ENCODE measurements around the gene TMEFF2.

Gene TMEFF2

DNA sequence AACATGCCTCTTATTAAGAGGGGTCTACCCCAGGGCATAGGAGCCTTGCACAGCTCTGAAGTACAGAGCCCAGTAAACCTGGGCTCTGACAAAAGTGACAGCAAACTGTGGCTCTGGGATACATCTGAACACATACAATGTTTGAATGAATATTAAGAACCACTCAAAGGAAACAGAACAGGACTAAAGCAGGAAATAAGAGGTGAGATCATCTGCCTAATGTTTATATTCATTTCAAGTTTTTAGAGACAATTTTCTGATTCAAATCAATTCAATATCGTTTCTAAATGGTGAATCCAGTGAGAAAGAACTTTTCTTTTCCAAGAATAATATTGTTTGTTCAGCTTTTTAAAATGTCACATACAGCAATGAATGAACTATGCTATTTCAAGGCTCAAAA, 211.1 kb downstream of the TMEFF2 start:
- no peak for DNase-seq (ENCODE audit: low read depth, low spot score)
- no peak overlapping the region for H3K27ac ChIP-seq

DNA sequence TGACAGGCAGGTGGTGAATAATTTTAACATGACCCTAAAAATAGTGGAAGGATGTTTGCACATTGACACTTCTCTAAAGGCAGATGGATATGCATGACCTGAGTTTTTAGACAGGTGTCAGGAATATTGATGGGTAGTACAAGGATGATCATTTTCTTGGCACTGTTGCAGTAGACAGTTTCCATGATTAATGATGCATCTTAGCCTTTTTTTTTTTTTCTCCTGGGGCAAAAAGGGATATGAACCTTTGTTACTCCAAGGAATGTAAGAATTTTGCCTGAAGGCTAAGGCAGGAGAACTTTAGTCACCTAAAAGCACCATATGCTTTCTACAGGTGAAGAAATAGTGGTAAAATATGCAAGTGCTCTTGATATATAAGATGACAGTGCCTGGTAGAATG, 211.5 kb downstream of the TMEFF2 start:
- no peak for DNase-seq (ENCODE audit: low read depth, low spot score)
- H3K27ac ChIP-seq: no peak overlapping the region

DNA sequence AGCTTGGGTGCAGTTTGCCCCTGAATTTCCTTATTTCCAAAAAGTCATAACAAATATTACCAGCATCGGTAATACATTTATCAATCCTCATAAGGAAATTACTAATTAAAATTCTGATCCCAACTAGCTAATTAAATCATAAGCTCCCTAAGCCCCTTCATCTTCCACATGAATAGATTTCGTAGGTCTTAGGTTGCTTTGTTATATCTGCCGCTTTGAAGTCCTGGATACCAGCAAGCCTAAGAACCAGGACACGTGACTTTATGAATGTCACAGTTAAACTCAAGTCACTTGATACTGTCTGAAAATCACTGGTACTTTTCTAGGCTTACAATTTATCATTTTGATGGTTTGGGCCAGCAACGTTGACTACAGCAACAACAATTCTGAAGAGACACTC, 213.0 kb downstream of the TMEFF2 start:
- no peak overlapping the region for H3K27ac ChIP-seq
- no peak for DNase-seq (ENCODE audit: low read depth, low spot score)

DNA sequence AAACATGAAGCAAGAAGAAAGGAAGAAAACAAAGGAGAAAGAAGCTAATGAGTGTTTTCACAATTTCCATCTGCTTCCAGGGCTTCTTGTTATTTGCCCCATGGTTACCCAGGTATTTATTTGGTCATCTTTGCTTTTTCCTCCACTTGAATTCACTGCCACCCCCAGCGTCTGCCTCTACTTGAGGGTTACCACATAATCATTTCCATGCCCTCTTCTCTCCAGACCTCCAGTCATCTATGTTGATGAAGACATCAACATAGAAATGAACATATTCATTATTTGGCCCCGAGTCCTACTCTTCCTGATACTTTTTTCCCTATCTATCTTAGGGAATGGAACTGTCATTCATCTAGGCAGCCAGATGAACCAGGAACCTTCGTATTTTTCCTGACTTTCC, 214.2 kb downstream of the TMEFF2 start:
- no peak overlapping the region for H3K27ac ChIP-seq
- no peak for DNase-seq (ENCODE audit: low read depth, low spot score)

DNA sequence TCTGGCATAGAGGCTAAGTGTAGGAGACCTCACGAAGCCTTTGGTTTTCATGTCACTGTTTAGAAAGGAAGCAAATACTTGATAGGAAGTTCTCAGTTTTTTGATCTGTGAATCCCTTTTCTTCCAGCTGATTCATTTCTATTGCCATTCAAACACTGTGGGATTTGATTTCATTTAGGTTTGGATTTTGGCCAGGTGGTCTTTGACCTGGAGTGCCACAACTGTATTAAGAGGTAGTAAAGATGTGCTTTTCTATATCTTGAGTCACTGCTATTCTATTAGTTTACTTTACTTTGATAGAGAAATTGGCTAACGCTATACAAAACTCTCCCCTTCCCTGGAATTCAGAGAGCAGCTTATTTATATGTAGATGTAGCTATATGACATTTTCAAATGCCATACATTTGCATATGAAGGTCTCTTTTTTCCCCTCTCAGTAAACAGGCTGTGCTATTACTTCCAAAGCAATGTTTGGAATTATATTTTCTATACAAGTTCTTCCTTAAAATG, 215.5 kb downstream of the TMEFF2 start:
- H3K27ac ChIP-seq: no peak overlapping the region
- no peak for DNase-seq (ENCODE audit: low read depth, low spot score)

DNA sequence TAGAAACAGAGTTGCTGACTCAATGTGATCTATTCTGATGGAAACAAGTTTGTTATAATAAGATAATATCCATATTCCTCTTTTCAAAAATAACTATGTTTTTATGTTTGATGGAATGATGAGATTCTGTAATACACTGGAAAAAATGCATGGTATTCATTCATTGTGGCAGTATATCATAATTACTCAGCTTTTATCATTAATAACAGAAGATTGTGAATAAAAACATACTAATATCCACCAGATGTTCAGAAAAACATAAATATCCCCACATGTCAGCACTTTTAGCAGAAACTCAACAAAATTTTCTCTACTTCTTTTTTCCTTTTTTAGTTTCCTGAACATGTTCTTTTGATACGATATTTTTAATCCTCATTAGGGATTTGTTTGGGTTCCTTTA, 217.0 kb downstream of the TMEFF2 start:
- no peak overlapping the region for H3K27ac ChIP-seq
- DNase-seq (ENCODE audit: low read depth, low spot score): no peak

DNA sequence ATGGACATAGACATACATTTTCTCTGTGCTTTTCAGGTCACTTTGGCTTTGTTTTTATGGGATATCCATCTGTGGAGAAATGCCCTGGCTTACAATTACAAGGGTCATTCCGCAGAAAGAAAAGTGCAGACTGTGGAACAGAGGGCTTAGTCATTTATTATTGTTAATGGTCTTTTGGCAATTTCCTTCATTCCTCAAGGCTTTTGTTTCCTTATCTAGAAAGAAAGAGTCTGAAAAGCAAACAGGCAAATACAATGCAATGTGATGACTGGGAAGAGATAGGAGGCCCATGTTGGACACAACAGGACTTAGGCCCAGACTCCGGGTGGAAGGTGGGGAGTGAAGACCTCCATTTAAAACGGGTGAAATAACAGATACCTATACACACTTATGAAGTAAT, 218.3 kb downstream of the TMEFF2 start:
- no peak overlapping the region for H3K27ac ChIP-seq
- DNase-seq (ENCODE audit: low read depth, low spot score): no peak

DNA sequence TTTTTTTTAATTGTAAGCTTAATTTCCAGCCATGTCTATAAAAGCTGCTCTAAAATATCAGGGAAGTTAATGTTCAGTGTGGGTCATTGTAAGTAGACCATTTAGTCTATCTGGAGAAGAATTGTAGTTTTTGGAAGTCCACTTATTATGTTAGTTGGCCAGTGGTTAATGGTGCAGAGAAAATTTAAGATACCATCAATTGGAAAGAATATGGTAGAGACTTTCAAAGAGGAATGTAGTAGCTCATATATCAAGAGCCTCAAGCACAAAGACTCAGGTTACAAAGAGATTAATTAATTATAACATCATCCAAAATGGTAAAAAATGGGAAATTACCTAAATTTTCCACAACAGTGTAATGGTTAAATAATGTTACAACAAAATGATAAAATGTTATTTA, 220.1 kb downstream of the TMEFF2 start:
- no peak for DNase-seq (ENCODE audit: low read depth, low spot score)
- H3K27ac ChIP-seq: no peak overlapping the region

DNA sequence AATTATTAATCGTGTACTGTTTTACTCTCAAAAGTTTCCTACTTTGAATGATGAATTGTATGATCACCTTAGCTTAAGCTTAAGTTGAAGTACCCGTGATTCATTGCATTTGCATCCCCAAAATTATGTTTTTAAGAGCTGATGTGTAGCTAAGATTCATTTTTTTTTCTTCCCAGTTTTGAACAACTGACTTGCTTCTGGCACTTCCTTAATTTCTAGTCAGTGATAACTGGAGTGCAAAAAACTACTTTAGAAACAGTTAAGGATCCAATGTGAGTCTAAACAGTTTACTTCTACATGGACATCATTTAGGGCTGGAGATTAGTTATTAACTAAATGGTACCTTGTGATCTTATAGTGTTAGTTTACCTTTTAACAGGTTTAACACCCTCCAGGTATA, 223.9 kb downstream of the TMEFF2 start:
- no peak for DNase-seq (ENCODE audit: low read depth, low spot score)
- H3K27ac ChIP-seq: no peak overlapping the region

DNA sequence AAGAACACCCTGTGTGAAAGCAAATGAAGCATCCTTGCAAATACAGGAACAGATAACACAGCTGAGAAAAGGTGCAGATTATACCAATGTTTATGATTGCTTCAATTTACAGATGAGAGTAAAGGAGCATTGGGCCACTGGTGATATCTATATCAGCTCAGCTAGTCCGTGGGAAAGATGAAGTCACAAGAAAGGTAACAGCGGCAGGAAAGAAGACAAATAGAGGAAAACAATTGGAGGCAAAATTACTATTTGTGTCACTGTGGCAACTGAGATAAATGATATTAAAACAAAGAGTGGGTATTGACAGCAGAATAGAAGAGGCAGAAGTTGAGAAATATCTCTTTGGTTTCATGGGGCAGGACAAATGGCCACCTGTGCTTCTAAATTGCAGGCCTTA, 226.6 kb downstream of the TMEFF2 start:
- H3K27ac ChIP-seq: no peak overlapping the region
- DNase-seq (ENCODE audit: low read depth, low spot score): no peak

DNA sequence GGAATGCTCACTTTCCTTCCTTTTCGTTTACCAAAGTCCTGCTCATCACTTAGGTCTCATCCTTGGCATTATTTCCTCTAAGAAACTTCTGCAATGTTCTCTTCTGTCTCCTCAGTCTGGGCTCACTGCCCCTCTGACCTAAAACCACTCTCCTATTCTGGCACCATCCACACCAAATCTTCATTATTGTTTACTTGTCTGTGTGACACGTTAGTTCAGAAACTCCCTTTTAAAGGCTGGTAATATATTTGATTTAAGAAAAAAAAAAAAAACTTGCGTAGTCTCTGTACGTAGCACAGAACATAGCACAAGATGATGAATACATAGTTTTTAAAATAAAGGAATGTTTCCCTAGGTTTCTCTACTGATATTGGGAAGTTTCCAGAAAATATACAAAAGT, 229.0 kb downstream of the TMEFF2 start:
- DNase-seq (ENCODE audit: low read depth, low spot score): no peak
- no peak overlapping the region for H3K27ac ChIP-seq

DNA sequence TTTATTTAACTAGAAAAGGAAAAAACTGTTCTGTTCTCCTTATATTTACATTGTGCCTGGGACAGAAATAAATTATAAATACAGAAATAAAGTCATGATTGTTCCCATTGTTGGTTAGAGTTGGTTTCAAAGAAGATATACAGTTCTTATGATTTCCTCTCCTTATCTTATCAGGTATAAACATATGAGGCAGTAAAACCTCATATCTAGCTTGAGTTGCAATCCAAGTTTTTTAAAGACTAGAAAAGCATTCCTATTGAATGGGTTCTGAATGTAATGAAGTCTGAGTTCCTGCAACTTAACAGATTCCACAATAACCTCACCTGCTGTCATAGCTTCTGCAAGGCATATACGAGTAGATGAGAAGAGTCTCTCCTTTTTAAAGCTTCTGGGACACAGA, 233.2 kb downstream of the TMEFF2 start:
- no peak overlapping the region for H3K27ac ChIP-seq
- no peak for DNase-seq (ENCODE audit: low read depth, low spot score)

DNA sequence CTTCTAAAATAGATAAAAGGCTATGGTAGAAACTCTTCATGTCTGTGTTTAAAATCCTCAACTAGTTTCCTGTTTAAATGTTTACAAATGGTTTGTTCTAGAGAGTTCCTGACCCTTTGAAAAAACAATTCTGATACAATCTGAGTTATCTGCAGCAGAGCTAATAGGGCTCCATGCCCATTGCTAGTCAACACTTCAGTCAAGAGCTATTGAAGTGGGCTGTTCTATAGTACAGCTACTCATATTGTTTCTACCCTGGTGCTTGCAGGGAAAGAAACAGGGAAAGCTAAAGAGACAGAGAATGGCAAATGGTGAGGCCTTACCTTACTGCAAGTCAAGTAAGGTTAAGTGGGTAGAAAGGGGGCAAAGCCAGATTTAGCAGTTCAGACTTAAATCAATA, 235.5 kb downstream of the TMEFF2 start:
- no peak overlapping the region for H3K27ac ChIP-seq
- DNase-seq (ENCODE audit: low read depth, low spot score): no peak

DNA sequence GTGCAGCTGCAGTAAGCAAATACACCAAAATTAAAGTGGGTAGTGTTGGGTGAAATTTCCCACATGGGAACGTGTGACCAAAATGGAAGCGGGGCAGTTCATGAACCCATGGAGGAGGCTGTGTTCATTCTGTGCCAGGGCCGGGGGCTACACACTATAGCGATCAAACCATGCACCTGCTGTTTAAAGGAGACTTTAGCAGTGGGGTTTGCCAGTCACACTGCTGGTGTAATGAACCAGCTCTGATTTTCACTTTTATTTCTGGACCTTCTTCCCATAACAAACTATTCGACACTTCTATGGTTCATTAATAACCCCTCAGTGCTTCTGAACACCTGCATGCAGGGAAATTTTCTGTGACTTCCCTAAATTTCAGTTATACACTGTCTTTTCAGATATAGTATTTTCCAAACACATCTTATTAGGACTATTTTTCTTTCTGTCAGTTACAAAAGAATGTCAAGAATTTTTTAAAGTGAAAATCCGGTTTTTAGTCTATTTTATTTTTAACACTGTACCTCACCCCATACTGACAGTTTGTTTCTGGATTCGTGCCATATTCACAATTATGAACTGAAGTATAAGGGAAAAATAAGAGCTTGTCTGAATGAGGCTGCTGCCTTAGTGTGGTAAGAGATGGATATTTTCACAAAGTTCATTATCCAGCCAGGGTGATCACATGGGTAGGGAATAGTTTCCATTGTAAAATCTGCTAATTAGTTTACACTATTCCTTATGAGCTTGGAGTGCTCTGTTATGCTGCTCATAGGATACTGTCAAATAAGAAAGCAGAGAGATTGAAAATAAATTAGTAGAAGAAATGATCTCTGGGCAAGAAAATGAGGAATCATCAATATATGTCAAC, 236.5 kb downstream of the TMEFF2 start:
- H3K27ac ChIP-seq: no peak overlapping the region
- DNase-seq (ENCODE audit: low read depth, low spot score): no peak

DNA sequence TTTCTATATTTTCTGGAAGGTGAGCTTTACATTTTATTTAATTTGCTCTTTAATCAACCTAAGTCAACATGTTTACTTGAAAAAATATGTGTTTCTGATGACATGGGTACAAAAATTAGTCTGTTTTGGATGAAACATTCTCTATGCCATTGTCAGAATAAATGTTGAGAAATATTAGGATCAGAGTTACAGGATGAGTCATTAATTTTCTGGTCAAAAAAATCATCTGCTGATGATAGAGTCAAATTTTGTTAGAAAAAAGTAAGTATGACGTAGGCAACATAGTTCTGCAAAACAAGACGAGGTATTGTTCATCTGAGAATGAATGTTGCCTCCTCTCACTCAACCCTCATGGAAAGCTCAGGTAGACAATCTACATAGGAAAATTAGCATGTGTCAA, 240.3 kb downstream of the TMEFF2 start:
- H3K27ac ChIP-seq: no peak overlapping the region
- no peak for DNase-seq (ENCODE audit: low read depth, low spot score)

DNA sequence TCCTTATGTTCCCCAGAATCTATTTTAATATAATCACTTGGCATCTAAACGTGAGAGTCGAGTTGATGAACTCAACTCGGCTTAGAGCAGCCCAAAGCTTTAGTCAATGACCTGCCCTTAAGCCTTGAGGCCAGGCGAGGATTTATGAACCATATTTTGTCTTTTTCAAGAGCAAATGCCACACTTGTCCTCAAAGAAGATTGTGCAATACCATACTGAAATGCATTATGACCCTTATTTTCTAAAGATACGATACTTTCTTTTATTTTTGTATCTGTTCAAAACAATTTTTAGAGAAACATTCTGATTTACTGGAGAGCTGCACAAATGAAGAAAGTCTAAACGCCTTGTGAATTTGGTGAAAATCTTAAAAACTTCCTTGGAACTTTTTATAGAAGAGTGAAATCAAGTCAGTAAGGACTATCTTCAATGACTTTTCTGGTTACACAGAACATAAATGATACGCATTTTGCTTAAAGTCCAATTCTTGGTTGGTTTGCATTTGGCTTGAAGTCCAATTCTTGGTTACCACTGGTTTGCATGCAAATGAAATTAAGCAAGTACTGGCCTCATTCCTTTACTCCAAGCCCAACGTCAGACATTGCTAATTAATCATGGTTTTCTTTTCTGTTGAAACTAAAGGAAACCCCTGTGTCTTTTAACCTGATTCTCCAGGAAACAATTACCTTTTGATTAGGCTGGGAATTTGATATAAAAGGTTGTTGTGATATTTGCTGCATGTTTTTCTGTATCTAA, 242.0 kb downstream of the TMEFF2 start:
- H3K27ac ChIP-seq: no peak overlapping the region
- no peak for DNase-seq (ENCODE audit: low read depth, low spot score)

DNA sequence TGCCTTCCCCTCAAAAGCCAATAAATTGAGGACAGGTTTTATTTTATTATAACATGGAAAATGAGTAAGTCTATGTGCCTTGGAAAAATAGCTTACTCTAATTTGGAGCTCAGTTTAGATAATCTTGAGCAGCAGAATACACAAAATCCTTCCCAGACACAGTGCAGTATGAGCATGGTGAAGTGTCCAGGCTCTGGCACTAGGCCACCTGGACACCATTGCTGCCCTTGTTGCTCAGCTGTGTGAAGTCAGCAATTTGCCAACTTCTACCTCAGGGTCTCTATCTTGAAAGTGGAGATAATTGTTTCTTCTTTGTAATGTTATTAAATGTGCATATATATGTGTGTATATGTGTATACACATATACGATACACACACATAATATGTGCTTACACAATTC, 242.9 kb downstream of the TMEFF2 start:
- no peak overlapping the region for H3K27ac ChIP-seq
- no peak for DNase-seq (ENCODE audit: low read depth, low spot score)

DNA sequence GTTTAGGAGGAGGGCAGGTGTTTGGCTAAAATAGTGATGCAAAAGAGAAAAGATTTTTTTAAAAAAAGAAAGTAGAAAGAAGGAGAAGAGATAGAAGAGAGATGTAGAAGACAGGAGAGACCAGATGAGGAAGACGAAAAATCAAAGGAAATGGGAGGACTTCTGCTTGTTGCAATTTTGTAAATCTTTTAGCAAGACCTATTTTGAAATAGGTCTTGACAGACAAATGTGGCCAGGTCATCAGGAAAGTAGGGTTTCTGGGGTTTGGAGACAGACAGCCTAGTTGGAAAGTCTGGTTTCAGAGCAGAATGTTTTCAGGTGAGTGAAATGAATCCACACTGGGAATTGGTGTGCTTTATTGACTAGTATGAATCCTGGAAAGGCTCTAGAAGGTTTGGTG, 243.4 kb downstream of the TMEFF2 start:
- no peak overlapping the region for H3K27ac ChIP-seq
- no peak for DNase-seq (ENCODE audit: low read depth, low spot score)

DNA sequence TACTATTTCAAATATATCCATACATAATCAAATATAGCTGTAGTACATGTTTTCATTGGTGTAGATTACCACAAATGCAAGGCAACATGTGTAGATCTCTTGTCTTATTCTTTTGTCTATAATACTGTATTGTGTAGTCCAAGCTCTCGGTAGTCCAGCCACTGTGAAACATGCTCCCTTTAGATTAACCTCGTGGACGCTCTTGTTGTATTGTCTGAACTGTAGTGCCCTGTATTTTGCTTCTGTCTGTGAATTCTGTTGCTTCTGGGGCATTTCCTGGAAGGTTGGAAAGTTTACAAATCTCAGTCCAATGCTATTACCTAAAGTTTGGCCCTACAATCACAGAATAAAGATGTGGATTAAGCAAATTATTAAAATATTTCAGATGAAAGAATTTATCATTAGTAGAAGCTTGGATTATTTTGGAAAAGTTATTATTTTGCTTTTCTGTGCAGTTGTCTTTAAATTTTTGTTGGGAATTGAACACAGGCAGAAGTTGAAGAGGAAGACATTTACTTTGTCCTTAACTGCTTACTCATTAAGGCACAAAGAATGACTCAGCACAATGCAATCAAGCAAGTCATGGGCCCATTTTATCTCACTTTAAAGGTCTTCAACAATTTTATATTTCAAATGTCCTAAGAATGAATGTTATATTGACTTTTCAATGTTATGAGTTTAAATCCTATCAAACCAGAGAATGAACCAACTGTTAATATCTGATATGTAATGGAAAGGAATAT, 244.4 kb downstream of the TMEFF2 start:
- DNase-seq (ENCODE audit: low read depth, low spot score): no peak
- no peak overlapping the region for H3K27ac ChIP-seq

DNA sequence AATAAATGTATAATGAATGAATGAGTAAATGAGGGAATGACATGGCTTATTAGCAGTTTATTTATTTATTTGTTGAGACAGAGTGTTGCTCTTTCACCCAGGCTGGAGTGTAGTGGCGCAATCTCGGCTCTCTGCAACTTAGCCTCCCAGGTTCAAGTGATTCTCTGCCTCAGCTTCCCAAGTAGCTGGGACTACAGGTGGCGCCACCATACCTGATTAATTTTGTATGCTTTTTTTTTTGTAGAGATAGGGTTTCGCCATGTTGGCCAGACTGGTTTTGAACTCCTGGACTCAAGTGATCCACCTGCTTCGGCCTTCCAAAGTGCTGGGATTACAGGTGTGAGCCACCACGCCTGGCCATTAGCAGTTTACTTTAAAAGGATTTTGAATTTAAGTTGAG, 247.5 kb downstream of the TMEFF2 start:
- no peak overlapping the region for H3K27ac ChIP-seq
- no peak for DNase-seq (ENCODE audit: low read depth, low spot score)

Data from epithelial cell of prostate (primary cell).